ENCODE data around the gene KNTC1. TPM values are rescaled to one million over a fixed set of nuclear protein-coding genes. Genes with fewer than 3 reads are reported as not detected.
A peak's percentile ranks its signal among the peaks of the same experiment; 100 is the strongest.

KNTC1 gene
- total and polyA plus RNA-seq, 10 donors, result 13.4 to 46.1 (median 25.7) TPM

DNA sequence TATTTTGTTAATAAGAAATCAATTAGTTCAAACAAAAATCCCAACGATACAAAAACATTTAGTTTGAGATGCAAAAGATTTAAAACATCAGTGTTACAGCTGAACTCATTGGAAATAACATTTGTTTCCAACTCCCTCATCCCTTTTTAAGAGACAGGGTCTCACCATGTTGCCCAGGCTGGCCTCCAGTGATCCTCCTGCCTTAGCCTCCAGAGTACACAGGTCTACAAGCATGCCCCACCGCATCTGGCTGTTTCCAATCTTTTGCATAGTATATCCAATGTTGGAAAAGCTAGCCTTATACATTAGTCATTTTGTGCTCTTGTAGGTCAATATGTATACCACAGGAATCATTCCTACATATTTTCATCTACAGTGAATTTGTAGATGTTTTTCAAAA, 11.8 kb upstream of the KNTC1 start:
- Histone ChIP-seq H3K27ac (no peak overlapping the region), H3K36me3 (peaks cover 14 to 100% (median 100%) of the 10 kb centered on the region in 6 donors), H3K4me3 (no peak overlapping the region), H3K9me3 (no peaks in the 10 kb centered on the region), H3K27me3 (replicated peaks in 1 of 7) (no peaks in the 10 kb centered on the region), H3K4me1 (peaks cover 0 to 51% (median 16%) of the 10 kb centered on the region in 6 donors)
- 93 to 100% (median 99%) methylated on average over 2 of the region's 2 CpGs for WGBS, 5 donors
- DNase-seq, result no peak
- TF ChIP-seq POLR2AphosphoS5 (IDR thresholded peaks at IDR 0.05), result no peak
- TF ChIP-seq POLR2A (IDR thresholded peaks at IDR 0.05), result no peak
- intact Hi-C loops (cut with DNase I; ENCODE audit: low total_unique reads), result no loop called here

DNA sequence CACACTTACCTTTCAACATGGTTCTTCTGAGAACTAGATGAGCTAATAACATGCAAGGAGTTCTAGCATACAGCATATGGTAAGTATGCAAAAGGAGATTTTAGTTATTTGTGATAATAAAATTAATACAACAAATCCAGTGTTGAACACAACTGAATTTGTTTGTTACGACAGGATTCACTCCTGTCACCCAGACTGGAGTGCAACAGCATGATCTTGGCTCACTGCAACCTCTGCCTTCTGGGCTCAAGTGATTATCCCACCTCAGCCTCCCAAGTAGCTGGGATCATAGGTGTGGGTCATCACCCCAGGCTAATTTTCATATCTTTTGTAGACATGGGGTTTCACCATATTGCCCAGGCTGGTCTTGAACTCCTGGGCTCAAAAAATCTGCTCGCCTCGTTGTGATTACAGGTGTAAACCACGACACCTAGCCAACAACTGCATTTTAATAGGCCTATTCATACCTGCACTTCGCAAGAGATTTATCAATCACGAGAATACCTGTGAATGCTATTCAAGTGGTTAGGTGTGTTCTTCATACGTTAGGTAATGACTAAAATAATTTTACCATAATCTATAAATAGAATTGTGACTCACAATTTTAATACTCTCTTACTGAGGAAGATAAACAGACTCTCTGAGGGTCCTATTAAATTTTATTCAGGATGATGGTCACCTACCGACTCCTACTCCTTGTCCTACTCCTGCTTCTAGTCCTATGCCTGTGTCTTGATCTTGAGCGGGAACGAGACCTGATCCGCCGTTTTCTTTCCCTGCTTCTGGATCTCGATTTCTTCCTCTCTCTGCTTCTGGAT, 10.3 kb upstream of the KNTC1 start:
- intact Hi-C loops (cut with DNase I; ENCODE audit: low total_unique reads), result no loop called here
- Histone ChIP-seq H3K9me3 (no peaks in the 10 kb centered on the region), H3K27me3 (replicated peaks in 1 of 7) (no peaks in the 10 kb centered on the region), H3K27ac (no peak overlapping the region), H3K4me3 (no peak overlapping the region), H3K36me3 (peaks cover 14 to 100% (median 100%) of the 10 kb centered on the region in 6 donors), H3K4me1 (peaks cover under 1 to 62% (median 19%) of the 10 kb centered on the region in 6 donors)
- 87 to 94% (median 90%) methylated on average over 13 of the region's 13 CpGs for WGBS, 5 donors
- TF ChIP-seq POLR2A (IDR thresholded peaks at IDR 0.05), result no peak
- TF ChIP-seq, protein P1, sequence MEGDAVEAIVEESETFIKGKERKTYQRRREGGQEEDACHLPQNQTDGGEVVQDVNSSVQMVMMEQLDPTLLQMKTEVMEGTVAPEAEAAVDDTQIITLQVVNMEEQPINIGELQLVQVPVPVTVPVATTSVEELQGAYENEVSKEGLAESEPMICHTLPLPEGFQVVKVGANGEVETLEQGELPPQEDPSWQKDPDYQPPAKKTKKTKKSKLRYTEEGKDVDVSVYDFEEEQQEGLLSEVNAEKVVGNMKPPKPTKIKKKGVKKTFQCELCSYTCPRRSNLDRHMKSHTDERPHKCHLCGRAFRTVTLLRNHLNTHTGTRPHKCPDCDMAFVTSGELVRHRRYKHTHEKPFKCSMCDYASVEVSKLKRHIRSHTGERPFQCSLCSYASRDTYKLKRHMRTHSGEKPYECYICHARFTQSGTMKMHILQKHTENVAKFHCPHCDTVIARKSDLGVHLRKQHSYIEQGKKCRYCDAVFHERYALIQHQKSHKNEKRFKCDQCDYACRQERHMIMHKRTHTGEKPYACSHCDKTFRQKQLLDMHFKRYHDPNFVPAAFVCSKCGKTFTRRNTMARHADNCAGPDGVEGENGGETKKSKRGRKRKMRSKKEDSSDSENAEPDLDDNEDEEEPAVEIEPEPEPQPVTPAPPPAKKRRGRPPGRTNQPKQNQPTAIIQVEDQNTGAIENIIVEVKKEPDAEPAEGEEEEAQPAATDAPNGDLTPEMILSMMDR (IDR thresholded peaks at IDR 0.05 in 8 of 11, conservative IDR thresholded peaks at IDR 0.05 in 3 of 11), result no peak
- no peak for TF ChIP-seq POLR2AphosphoS5 (IDR thresholded peaks at IDR 0.05)
- no peak for DNase-seq

DNA sequence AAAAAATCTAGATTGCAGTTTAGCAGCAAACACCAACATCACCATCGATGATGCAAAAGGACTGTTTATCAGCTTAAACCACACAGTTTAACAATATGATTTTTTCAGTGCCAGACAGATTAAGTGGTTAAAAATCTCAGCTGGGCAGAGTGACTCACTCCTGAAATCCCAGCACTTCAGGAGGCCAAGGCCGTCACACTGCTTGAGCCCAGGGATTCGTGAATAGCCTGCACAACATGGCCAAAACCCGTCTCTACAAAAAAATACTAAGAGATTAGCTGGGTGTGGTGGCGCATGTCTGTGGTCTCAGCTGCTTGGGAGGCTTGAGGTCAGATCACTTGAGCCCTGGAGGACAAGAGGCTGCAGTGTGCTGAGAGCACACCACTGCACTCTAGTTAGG, 9.2 kb upstream of the KNTC1 start:
- Histone ChIP-seq H3K27me3 (replicated peaks in 1 of 7) (no peaks in the 10 kb centered on the region), H3K27ac (no peak overlapping the region), H3K4me3 (no peak overlapping the region), H3K4me1 (peaks cover 12 to 73% (median 30%) of the 10 kb centered on the region in 6 donors), H3K9me3 (no peaks in the 10 kb centered on the region), H3K36me3 (peaks cover 17 to 100% (median 97%) of the 10 kb centered on the region in 6 donors)
- DNase-seq, result no peak
- peak in 1 of 3 donors; percentile 21 for TF ChIP-seq POLR2AphosphoS5 (IDR thresholded peaks at IDR 0.05)
- TF ChIP-seq POLR2A (IDR thresholded peaks at IDR 0.05), result no peak
- WGBS, 5 donors, result 66 to 81% (median 78%) methylated on average over 4 to 5 of the region's 5 CpGs
- intact Hi-C loops (cut with DNase I; ENCODE audit: low total_unique reads), result no loop called here

DNA sequence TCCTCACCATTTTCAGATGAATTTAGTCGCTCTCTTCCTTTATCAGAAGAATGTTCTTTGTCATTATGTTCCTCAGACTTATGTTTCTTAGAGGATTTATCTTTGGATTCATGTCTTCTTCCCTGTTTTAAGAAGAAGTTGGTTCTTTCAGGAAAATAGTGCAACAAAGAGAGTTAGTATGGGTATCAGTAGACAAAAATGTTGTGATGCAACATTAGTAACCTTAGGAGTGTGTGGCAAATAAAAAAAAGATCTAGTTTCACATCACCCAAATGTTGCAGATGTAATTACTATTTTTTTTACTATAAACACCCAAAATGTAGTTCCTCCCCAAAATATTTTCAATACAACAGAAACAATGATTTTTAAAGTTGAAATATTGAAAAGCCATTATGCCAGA, 8.1 kb upstream of the KNTC1 start:
- intact Hi-C loops (cut with DNase I; ENCODE audit: low total_unique reads), result no loop called here
- Histone ChIP-seq H3K27ac (no peak overlapping the region), H3K27me3 (replicated peaks in 1 of 7) (no peaks in the 10 kb centered on the region), H3K36me3 (peaks cover 17 to 98% (median 87%) of the 10 kb centered on the region in 6 donors), H3K4me1 (peaks cover 19 to 75% (median 41%) of the 10 kb centered on the region in 6 donors), H3K4me3 (no peak overlapping the region), H3K9me3 (no peaks in the 10 kb centered on the region)
- 95 to 100% (median 98%) methylated on average over 1 of the region's 1 CpG for WGBS, 5 donors
- no peak for DNase-seq
- TF ChIP-seq POLR2AphosphoS5 (IDR thresholded peaks at IDR 0.05) (no peak), POLR2A (IDR thresholded peaks at IDR 0.05) (no peak)
- TF ChIP-seq, protein P1 (IDR thresholded peaks at IDR 0.05 in 8 of 11, conservative IDR thresholded peaks at IDR 0.05 in 3 of 11), result no peak

DNA sequence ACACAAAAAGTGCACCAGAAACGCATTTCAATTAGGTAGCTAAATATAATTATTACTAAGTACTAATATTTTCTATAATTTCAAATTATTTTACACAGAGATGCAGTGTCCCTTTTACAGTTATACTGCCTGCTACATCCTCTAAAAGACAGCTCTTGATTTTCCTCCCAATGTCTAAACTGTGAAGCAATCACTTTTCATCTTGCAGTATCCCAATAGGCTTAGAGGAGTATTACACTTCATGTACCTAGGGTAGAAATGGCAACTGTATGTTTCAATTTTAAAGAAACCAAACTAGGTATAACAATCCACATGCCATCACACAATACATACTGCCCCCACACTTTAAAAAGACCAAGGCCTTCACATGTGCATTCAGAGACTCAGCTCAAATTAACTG, 7.6 kb upstream of the KNTC1 start:
- H3K4me1 ChIP-seq, result peaks cover 21 to 79% (median 46%) of the 10 kb centered on the region in 6 donors
- no peak for TF ChIP-seq POLR2A (IDR thresholded peaks at IDR 0.05)
- no peak for TF ChIP-seq POLR2AphosphoS5 (IDR thresholded peaks at IDR 0.05)
- TF ChIP-seq, protein P1 (IDR thresholded peaks at IDR 0.05 in 8 of 11, conservative IDR thresholded peaks at IDR 0.05 in 3 of 11), result no peak
- DNase-seq, result no peak
- H3K27ac ChIP-seq, result no peak overlapping the region
- WGBS, 5 donors, result 88 to 93% (median 92%) methylated on average over 1 of the region's 1 CpG
- no peaks in the 10 kb centered on the region for H3K27me3 ChIP-seq (replicated peaks in 1 of 7)
- H3K36me3 ChIP-seq, result peaks cover 17 to 98% (median 82%) of the 10 kb centered on the region in 6 donors
- intact Hi-C loops (cut with DNase I; ENCODE audit: low total_unique reads), result no loop called here
- H3K9me3 ChIP-seq, result no peaks in the 10 kb centered on the region
- H3K4me3 ChIP-seq, result no peak overlapping the region
